ENCODE data around the gene MALRD1. TPM values are rescaled to one million over a fixed set of nuclear protein-coding genes. Genes with fewer than 3 reads are reported as not detected.

MALRD1 gene
- total and polyA plus RNA-seq, 5 donors = 0.58 to 2.7 (median 2.0) TPM

- no peak for ATAC-seq
- 72% methylated on average over 5 of the region's 5 CpGs for WGBS
- intact Hi-C loops (cut with DNase I) = no loop called here
- no peaks in the 10 kb centered on the region for H3K4me1 ChIP-seq (ENCODE audit: control insufficient read depth, insufficient read depth, low read length)
- H3K27ac ChIP-seq (ENCODE audit: low read length) = no peak overlapping the region
- H3K4me3 ChIP-seq (ENCODE audit: low read length) = no peak overlapping the region
- H3K9me3 ChIP-seq (ENCODE audit: control insufficient read depth, low read length) = no peaks in the 10 kb centered on the region
- no peak for DNase-seq
- no peaks in the 10 kb centered on the region for H3K27me3 ChIP-seq (ENCODE audit: control insufficient read depth, insufficient read depth)
Observed at GRCh38 chr10:19431622-19432351, 383.2 kb downstream of the MALRD1 start.

DNA sequence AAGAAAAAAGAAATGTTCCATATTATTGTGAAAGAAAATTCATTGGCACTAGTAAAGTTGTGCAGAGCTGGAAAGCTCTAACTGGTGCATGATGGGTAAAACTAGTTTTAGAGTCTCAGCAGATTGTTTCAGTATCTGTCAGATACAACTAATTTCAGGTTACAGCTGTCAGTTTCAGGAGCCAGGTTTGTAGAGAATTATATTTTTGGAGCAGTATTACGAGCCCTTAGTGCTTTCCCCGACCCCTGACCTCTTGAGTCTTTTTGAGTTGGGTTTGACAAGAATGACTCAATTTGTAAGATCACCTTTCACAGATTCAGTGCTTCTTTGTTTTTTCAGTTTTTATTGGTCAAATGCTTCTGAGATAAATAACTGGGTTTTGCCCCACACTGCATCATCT, 401.3 kb downstream of the MALRD1 start:
- WGBS = 71% methylated on average over 2 of the region's 2 CpGs
- intact Hi-C loops (cut with DNase I) = no loop called here
- no peaks in the 10 kb centered on the region for H3K9me3 ChIP-seq (ENCODE audit: control insufficient read depth, low read length)
- DNase-seq = no peak
- H3K27ac ChIP-seq (ENCODE audit: low read length) = no peak overlapping the region
- no peak overlapping the region for H3K4me3 ChIP-seq (ENCODE audit: low read length)
- no peaks in the 10 kb centered on the region for H3K27me3 ChIP-seq (ENCODE audit: control insufficient read depth, insufficient read depth)
- ATAC-seq = no peak
- H3K4me1 ChIP-seq (ENCODE audit: control insufficient read depth, insufficient read depth, low read length) = no peaks in the 10 kb centered on the region

DNA sequence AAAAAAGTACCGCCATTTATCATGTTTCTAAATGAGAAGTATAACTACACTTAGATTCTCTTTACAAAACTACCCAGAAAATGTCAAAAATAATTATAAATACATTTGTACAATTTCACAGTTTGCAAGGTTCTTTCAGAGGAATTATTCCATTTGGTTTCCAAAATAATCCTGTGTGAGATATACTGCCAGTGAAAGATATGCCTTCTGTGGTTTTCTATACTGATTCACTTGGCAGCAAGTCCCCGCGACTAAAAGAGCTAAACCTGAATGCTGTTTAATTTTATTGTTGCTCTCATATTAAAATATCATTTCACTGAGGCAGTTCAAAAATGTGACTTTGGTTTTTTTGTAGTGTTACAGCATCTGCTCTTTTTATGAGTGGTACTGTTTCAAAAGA, 402.8 kb downstream of the MALRD1 start:
- H3K4me3 ChIP-seq (ENCODE audit: low read length) = no peak overlapping the region
- H3K4me1 ChIP-seq (ENCODE audit: control insufficient read depth, insufficient read depth, low read length) = no peaks in the 10 kb centered on the region
- intact Hi-C loops (cut with DNase I) = no loop called here
- no peak for DNase-seq
- 82% methylated on average over 3 of the region's 3 CpGs for WGBS
- no peak for ATAC-seq
- no peak overlapping the region for H3K27ac ChIP-seq (ENCODE audit: low read length)
- no peaks in the 10 kb centered on the region for H3K9me3 ChIP-seq (ENCODE audit: control insufficient read depth, low read length)
- H3K27me3 ChIP-seq (ENCODE audit: control insufficient read depth, insufficient read depth) = no peaks in the 10 kb centered on the region

- Histone ChIP-seq H3K27ac (ENCODE audit: low read length) (no peak overlapping the region), H3K9me3 (ENCODE audit: control insufficient read depth, low read length) (no peaks in the 10 kb centered on the region), H3K27me3 (ENCODE audit: control insufficient read depth, insufficient read depth) (no peaks in the 10 kb centered on the region), H3K4me1 (ENCODE audit: control insufficient read depth, insufficient read depth, low read length) (no peaks in the 10 kb centered on the region), H3K4me3 (ENCODE audit: low read length) (no peak overlapping the region)
- no peak for ATAC-seq
- intact Hi-C loops (cut with DNase I) = no loop called here
- WGBS = 59% methylated on average over 2 of the region's 2 CpGs
- DNase-seq = no peak
Observed at GRCh38 chr10:19451937-19452336, 403.3 kb downstream of the MALRD1 start.

GRCh38 chr10:19453967-19454366, 405.4 kb downstream of the MALRD1 start:
- Histone ChIP-seq H3K4me3 (ENCODE audit: low read length) (no peak overlapping the region), H3K27ac (ENCODE audit: low read length) (no peak overlapping the region), H3K4me1 (ENCODE audit: control insufficient read depth, insufficient read depth, low read length) (no peaks in the 10 kb centered on the region), H3K9me3 (ENCODE audit: control insufficient read depth, low read length) (no peaks in the 10 kb centered on the region), H3K27me3 (ENCODE audit: control insufficient read depth, insufficient read depth) (no peaks in the 10 kb centered on the region)
- intact Hi-C loops (cut with DNase I) = no loop called here
- ATAC-seq (no peak), DNase-seq (no peak)

DNA sequence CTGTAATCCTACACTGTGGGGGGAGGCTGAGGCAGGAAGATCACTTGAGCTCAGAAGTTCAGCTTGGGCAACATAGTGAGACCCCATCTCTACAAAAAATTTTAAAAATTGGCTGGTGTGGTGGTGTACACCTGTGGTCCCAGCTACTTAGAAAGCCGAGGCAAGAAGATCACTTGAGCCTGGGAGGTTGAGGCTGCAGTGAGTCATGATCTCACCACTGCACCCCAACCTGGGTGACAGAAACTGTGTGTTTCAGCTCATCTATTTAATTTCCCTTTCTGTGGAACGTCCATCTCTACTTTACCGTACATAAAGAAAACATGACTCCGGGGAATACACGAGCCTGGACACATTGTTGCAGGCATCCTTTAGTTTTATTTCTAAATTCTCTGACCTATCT, 413.0 kb downstream of the MALRD1 start:
- no peak overlapping the region for H3K27ac ChIP-seq (ENCODE audit: low read length)
- 88% methylated on average over 5 of the region's 5 CpGs for WGBS
- no peaks in the 10 kb centered on the region for H3K27me3 ChIP-seq (ENCODE audit: control insufficient read depth, insufficient read depth)
- H3K4me3 ChIP-seq (ENCODE audit: low read length) = no peak overlapping the region
- DNase-seq (no peak), ATAC-seq (no peak)
- intact Hi-C loops (cut with DNase I) = no loop called here
- no peaks in the 10 kb centered on the region for H3K4me1 ChIP-seq (ENCODE audit: control insufficient read depth, insufficient read depth, low read length)
- no peaks in the 10 kb centered on the region for H3K9me3 ChIP-seq (ENCODE audit: control insufficient read depth, low read length)

DNA sequence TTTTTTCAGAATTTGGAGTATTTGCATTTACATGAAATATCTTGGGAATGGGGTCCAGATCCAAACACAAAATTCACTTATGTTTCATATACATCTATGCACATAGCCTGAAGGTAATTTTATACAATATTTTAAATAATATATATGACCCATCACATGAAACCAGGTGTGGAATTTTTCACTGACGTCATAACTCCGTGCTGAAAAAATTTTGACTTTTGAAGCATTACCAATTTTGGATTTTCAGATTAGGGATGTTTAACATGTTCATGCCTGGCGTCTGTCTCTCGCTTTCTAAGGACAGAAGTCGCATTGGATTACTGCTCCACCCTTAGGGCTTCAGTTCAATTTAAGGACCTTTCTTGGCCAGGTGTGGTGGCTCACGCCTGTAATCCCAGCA, 418.1 kb downstream of the MALRD1 start:
- intact Hi-C loops (cut with DNase I) = no loop called here
- WGBS = 96% methylated on average over 6 of the region's 6 CpGs
- ATAC-seq = no peak
- H3K4me1 ChIP-seq (ENCODE audit: control insufficient read depth, insufficient read depth, low read length) = no peaks in the 10 kb centered on the region
- no peaks in the 10 kb centered on the region for H3K9me3 ChIP-seq (ENCODE audit: control insufficient read depth, low read length)
- H3K4me3 ChIP-seq (ENCODE audit: low read length) = no peak overlapping the region
- H3K27me3 ChIP-seq (ENCODE audit: control insufficient read depth, insufficient read depth) = no peaks in the 10 kb centered on the region
- H3K27ac ChIP-seq (ENCODE audit: low read length) = no peak overlapping the region
- no peak for DNase-seq

DNA sequence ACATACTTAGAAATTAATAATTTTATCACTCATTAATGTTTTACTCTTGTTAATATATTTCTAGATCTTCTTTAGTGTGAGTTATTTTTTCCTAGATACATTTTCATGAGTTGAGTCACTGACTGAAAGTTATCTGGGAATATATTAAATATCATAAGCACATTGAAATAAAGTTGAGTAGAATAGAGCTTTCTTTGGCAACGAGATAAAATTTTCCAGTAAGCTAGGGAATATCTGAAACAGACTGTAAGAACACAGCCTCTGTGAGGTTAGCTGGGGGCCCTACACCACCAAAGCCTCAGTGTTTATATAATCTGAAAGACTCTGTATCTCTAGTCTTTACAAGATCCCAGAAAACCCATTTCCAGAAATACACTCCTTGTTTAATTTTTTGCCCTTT, 419.8 kb downstream of the MALRD1 start:
- WGBS = 31% methylated on average over 1 of the region's 1 CpG
- intact Hi-C loops (cut with DNase I) = no loop called here
- ATAC-seq = no peak

DNA sequence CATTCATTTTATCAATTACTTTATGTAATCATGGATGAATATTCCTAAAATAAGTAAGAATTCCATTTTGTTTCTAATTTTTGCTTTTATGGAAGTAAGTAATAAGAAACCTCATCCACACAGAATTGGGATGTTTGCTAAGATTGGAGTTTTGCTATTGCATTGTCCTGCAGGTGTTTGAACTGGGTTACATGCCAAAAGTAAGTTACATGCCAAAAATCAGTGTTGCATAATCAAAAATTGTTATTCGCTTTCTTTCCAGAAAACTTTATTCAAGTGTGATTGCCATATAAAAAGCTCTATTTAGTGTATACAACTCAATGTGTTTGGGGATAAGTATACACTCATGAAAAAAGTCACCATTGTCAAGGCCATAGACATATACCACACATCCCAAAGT, 420.9 kb downstream of the MALRD1 start:
- DNase-seq (no peak), ATAC-seq (no peak)
- 63% methylated on average over 1 of the region's 1 CpG for WGBS
- no peak overlapping the region for H3K27ac ChIP-seq (ENCODE audit: low read length)
- no peaks in the 10 kb centered on the region for H3K9me3 ChIP-seq (ENCODE audit: control insufficient read depth, low read length)
- H3K27me3 ChIP-seq (ENCODE audit: control insufficient read depth, insufficient read depth) = no peaks in the 10 kb centered on the region
- H3K4me3 ChIP-seq (ENCODE audit: low read length) = no peak overlapping the region
- intact Hi-C loops (cut with DNase I) = no loop called here
- H3K4me1 ChIP-seq (ENCODE audit: control insufficient read depth, insufficient read depth, low read length) = no peaks in the 10 kb centered on the region

More for the DNA sequence above, 419.8 kb downstream of the MALRD1 start:
- no peak overlapping the region for H3K4me3 ChIP-seq (ENCODE audit: low read length)
- H3K4me1 ChIP-seq (ENCODE audit: control insufficient read depth, insufficient read depth, low read length) = no peaks in the 10 kb centered on the region
- H3K27me3 ChIP-seq (ENCODE audit: control insufficient read depth, insufficient read depth) = no peaks in the 10 kb centered on the region
- no peak for DNase-seq
- H3K27ac ChIP-seq (ENCODE audit: low read length) = no peak overlapping the region
- no peaks in the 10 kb centered on the region for H3K9me3 ChIP-seq (ENCODE audit: control insufficient read depth, low read length)

DNA sequence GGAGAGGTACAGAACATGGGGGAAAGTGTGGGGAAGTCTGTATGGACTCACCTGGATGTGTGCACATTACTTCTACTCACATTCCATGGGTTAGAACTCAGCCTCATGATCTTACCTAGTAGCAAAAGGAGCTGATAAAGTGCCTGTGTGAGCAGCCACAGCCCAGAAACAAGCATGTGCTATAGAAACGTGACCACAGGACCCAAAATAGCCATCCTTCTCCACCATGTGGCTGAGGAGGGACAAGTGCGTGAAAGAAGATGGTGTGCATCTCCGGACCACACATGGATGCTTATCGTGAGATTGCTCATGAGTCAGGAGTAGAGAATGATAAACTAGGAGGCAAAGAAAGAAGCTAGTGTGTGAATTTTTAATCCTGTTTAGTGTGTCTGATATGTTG, 431.3 kb downstream of the MALRD1 start:
- intact Hi-C loops (cut with DNase I) = no loop called here
- no peak overlapping the region for H3K4me3 ChIP-seq (ENCODE audit: low read length)
- no peaks in the 10 kb centered on the region for H3K9me3 ChIP-seq (ENCODE audit: control insufficient read depth, low read length)
- ATAC-seq (no peak), DNase-seq (no peak)
- no peaks in the 10 kb centered on the region for H3K27me3 ChIP-seq (ENCODE audit: control insufficient read depth, insufficient read depth)
- H3K4me1 ChIP-seq (ENCODE audit: control insufficient read depth, insufficient read depth, low read length) = no peaks in the 10 kb centered on the region
- 73% methylated on average over 4 of the region's 4 CpGs for WGBS
- no peak overlapping the region for H3K27ac ChIP-seq (ENCODE audit: low read length)

DNA sequence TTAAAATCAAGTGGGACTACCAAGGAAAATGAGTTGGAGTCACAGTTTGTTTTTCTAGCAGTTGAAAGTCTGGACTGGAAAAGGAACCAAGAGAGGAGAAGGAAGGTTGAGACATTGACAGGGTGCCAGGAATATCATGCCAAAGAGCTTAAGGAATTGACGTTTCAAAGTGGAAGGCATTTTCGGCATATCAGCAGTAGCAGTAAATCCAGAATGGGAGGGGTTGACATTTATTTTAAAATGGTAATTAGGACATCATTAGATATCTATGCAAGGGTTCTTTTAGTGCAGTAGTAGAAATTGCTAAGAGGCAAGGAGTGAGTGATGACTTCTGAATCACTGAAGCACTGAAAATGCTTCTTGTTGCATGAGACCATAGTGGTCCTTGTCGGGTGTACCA, 431.8 kb downstream of the MALRD1 start:
- H3K27me3 ChIP-seq (ENCODE audit: control insufficient read depth, insufficient read depth) = no peaks in the 10 kb centered on the region
- ATAC-seq = no peak
- no peaks in the 10 kb centered on the region for H3K9me3 ChIP-seq (ENCODE audit: control insufficient read depth, low read length)
- no peaks in the 10 kb centered on the region for H3K4me1 ChIP-seq (ENCODE audit: control insufficient read depth, insufficient read depth, low read length)
- no peak for DNase-seq
- intact Hi-C loops (cut with DNase I) = no loop called here
- H3K27ac ChIP-seq (ENCODE audit: low read length) = no peak overlapping the region
- no peak overlapping the region for H3K4me3 ChIP-seq (ENCODE audit: low read length)
- 40% methylated on average over 3 of the region's 3 CpGs for WGBS

DNA sequence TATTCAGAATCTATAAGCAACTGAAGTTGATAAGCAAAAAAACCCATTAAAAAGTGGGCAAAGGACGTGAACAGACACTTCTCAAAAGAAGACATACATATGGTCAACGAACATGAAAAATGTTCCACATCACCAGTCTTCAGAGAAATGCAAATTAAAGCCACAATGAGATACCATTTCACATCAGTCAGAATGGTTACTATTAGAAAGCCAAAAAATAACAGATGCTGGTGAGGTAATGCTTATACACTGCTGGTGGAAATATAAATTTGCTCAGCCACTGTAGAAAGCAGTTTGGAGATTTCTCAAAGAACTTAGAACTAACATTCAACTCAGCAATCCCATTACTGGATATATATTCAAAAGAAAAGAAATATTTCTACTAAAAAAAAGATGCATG, 434.8 kb downstream of the MALRD1 start:
- DNase-seq = no peak
- H3K4me3 ChIP-seq (ENCODE audit: low read length) = no peak overlapping the region
- no peak overlapping the region for H3K27ac ChIP-seq (ENCODE audit: low read length)
- no peaks in the 10 kb centered on the region for H3K27me3 ChIP-seq (ENCODE audit: control insufficient read depth, insufficient read depth)
- H3K9me3 ChIP-seq (ENCODE audit: control insufficient read depth, low read length) = no peaks in the 10 kb centered on the region
- no peaks in the 10 kb centered on the region for H3K4me1 ChIP-seq (ENCODE audit: control insufficient read depth, insufficient read depth, low read length)
- intact Hi-C loops (cut with DNase I) = no loop called here
- ATAC-seq = no peak
- WGBS = 42% methylated on average over 2 of the region's 2 CpGs
